Activated CD8-positive, alpha-beta memory T cell treated with anti-CD3 and anti-CD28 coated beads, Interleukin-2, amount 50 U/mL, for 1 hour (primary cell): Measurements from ENCODE around the gene LIPE.

Source experiments
- DNase-seq: peaks from one replicate; pipeline ENCODE4 v3.0.0-alpha.2; 2020; ENCODE audit errors: extremely low read depth

The LIPE gene

GRCh38 chr19:42353341-42354015, 73.7 kb downstream of the LIPE start:
- no peak for DNase-seq

- DNase-seq, result no peak
Measured at GRCh38 chr19:42352301-42353259, 74.6 kb downstream of the LIPE start.
